Trophoblast cell (in vitro differentiated cells and primary cell): Measurements from ENCODE around the gene SRP72.
"Not testable (repeated sequence)": the region's sequence is repeated elsewhere in the genome, so short reads cannot be mapped to it uniquely, and the experiment has no call there.

Experiments used
- DNase-seq, 2 donors: peaks; one replicate each; pipeline ENCODE4 v3.0.0-alpha.2; 2016
- H2AFZ ChIP-seq: 2 replicates; pipeline ENCODE4 v1.6.1; 2013; ENCODE audit warnings: low read length, moderate library complexity, mild to moderate bottlenecking; ENCODE audit not compliant: insufficient read depth, poor library complexity
- H2AK5ac ChIP-seq: 2 replicates; pipeline ENCODE4 v1.6.1; 2013; ENCODE audit warnings: mild to moderate bottlenecking, low read length
- H2BK120ac ChIP-seq: 2 replicates; pipeline ENCODE4 v1.6.1; 2013; ENCODE audit warnings: low read length, mild to moderate bottlenecking, moderate library complexity; ENCODE audit not compliant: insufficient read depth, poor library complexity
- H2BK12ac ChIP-seq: 2 replicates; pipeline ENCODE4 v1.6.1; 2013; ENCODE audit warnings: mild to moderate bottlenecking, low read length, moderate library complexity
- H2BK5ac ChIP-seq: 2 replicates; pipeline ENCODE4 v1.6.1; 2013; ENCODE audit warnings: low read length, low read depth, moderate library complexity, mild to moderate bottlenecking; ENCODE audit not compliant: poor library complexity
- H3K14ac ChIP-seq: 2 replicates; pipeline ENCODE4 v1.6.1; 2013; ENCODE audit warnings: mild to moderate bottlenecking, low read length
- H3K18ac ChIP-seq: 2 replicates; pipeline ENCODE4 v1.6.1; 2013; ENCODE audit warnings: mild to moderate bottlenecking, low read length
- H3K23ac ChIP-seq: 2 replicates; pipeline ENCODE4 v1.6.1; 2013; ENCODE audit warnings: low read length
- H3K27ac ChIP-seq: 2 replicates; pipeline ENCODE4 v1.5.1; 2013; ENCODE audit warnings: low read depth, mild to moderate bottlenecking, inconsistent platforms, low read length, moderate library complexity
- H3K27me3 ChIP-seq: 2 replicates; pipeline ENCODE4 v1.6.1; 2013; ENCODE audit warnings: inconsistent platforms, mild to moderate bottlenecking, low read length, moderate library complexity; ENCODE audit not compliant: insufficient read depth
- H3K36me3 ChIP-seq, 2 experiments: 1 replicate in 1 of 2; 2 replicates in 1 of 2; pipeline ENCODE4 v1.6.1; 2013; ENCODE audit warnings: low read length in 2 of 2, mild to moderate bottlenecking in 2 of 2, moderate library complexity in 1 of 2; ENCODE audit not compliant: insufficient read depth in 2 of 2, control insufficient read depth in 1 of 2
- H3K4ac ChIP-seq: 2 replicates; pipeline ENCODE4 v1.6.1; 2013; ENCODE audit warnings: low read depth, mild to moderate bottlenecking, low read length, moderate library complexity
- H3K4me1 ChIP-seq, 2 experiments: 1 replicate in 1 of 2; 2 replicates in 1 of 2; pipeline ENCODE4 v1.6.1; 2013; ENCODE audit warnings: low read length in 2 of 2, mild to moderate bottlenecking in 2 of 2, moderate library complexity in 1 of 2; ENCODE audit not compliant: insufficient read depth in 2 of 2, control insufficient read depth in 1 of 2
- H3K4me2 ChIP-seq: 2 replicates; pipeline ENCODE4 v1.6.1; 2013; ENCODE audit warnings: inconsistent platforms, mild to moderate bottlenecking, low read length, moderate library complexity
- H3K4me3 ChIP-seq: 2 replicates; pipeline ENCODE4 v1.5.1; 2013; ENCODE audit warnings: mild to moderate bottlenecking, low read depth, low read length, inconsistent platforms
- H3K79me1 ChIP-seq: one replicate; pipeline ENCODE4 v1.6.1; 2013; ENCODE audit warnings: low read length
- H3K79me2 ChIP-seq: 2 replicates; pipeline ENCODE4 v1.6.1; 2013; ENCODE audit warnings: low read length, mild to moderate bottlenecking; ENCODE audit not compliant: control insufficient read depth, insufficient read depth, poor library complexity
- H3K9ac ChIP-seq: 2 replicates; pipeline ENCODE4 v1.6.1; 2013; ENCODE audit warnings: mild to moderate bottlenecking, low read length
- H3K9me3 ChIP-seq: 2 replicates; pipeline ENCODE4 v1.6.1; 2013; ENCODE audit warnings: low read depth, mild to moderate bottlenecking, control low read depth, inconsistent platforms, low read length; ENCODE audit not compliant: insufficient read depth
- H4K12ac ChIP-seq: 2 replicates; pipeline ENCODE4 v1.6.1; 2013; ENCODE audit warnings: low read depth, mild to moderate bottlenecking, low read length, moderate library complexity
- H4K8ac ChIP-seq: 2 replicates; pipeline ENCODE4 v1.6.1; 2013; ENCODE audit warnings: low read depth, mild to moderate bottlenecking, low read length, moderate library complexity
- H4K91ac ChIP-seq: one replicate; pipeline ENCODE4 v1.6.1; 2013; ENCODE audit warnings: low read depth, mild to moderate bottlenecking, low read length, moderate library complexity
- WGBS: extraction: QIAGEN DNeasy Blood & Tissue Kit; methylation state at CpG from one replicate; pipeline ENCODE4 v1.1.7; 2013; ENCODE audit warnings: missing lambda C conversion rate; ENCODE audit not compliant: insufficient read length, insufficient coverage; ENCODE audit errors: extremely low coverage; 5-methylcytosine and 5-hydroxymethylcytosine counted together

SRP72 gene

DNA sequence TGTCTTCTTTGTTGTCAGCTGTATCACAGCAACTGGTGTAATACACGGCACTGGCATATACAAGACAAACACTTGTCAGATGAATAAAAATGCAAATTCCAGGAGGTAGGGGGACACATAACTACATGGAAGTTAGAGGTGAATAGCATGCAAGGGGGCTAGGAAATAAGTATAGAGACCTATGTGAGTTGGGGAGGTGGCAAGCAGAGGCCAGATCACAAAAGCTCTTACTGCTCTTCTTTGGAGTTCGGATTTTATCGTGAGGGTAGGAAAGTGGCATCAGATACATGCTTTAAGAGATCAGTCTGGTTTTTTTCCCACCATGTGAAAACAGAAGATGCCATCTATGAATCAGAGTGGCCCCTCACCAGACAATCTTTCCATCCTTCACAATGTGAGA, 2.8 kb upstream of the SRP72 start:
- WGBS = no CpG with 5 or more reads among the region's 3 CpGs
- H4K8ac ChIP-seq = no peak overlapping the region
- H2AK5ac ChIP-seq = no peak overlapping the region
- H3K79me2 ChIP-seq = peaks cover 4% of the 10 kb centered on the region
- DNase-seq = no peak
- no peak overlapping the region for H2AFZ ChIP-seq
- no peaks in the 10 kb centered on the region for H3K27me3 ChIP-seq
- no peaks in the 10 kb centered on the region for H3K9me3 ChIP-seq
- no peak overlapping the region for H4K91ac ChIP-seq
- H3K18ac ChIP-seq = no peak overlapping the region
- peaks cover 8% of the 10 kb centered on the region for H3K79me1 ChIP-seq
- no peak overlapping the region for H2BK5ac ChIP-seq
- no peak overlapping the region for H3K9ac ChIP-seq
- H3K14ac ChIP-seq = no peak overlapping the region
- H3K4me3 ChIP-seq = no peak overlapping the region
- H2BK12ac ChIP-seq = no peak overlapping the region
- H4K12ac ChIP-seq = no peak overlapping the region
- H3K4me1 ChIP-seq = peaks cover 4 to 9% of the 10 kb centered on the region in 2 experiments
- no peak overlapping the region for H3K27ac ChIP-seq
- H2BK120ac ChIP-seq = no peak overlapping the region
- no peak overlapping the region for H3K23ac ChIP-seq
- H3K4ac ChIP-seq = no peak overlapping the region
- no peak overlapping the region for H3K4me2 ChIP-seq
- H3K36me3 ChIP-seq = peaks cover 13 to 17% of the 10 kb centered on the region in 2 experiments

GRCh38 chr4:56465599-56466295, 1.7 kb upstream of the SRP72 start:
- peak; percentile 13 to 50 for DNase-seq
- no CpG with 5 or more reads among the region's 10 CpGs for WGBS

DNA sequence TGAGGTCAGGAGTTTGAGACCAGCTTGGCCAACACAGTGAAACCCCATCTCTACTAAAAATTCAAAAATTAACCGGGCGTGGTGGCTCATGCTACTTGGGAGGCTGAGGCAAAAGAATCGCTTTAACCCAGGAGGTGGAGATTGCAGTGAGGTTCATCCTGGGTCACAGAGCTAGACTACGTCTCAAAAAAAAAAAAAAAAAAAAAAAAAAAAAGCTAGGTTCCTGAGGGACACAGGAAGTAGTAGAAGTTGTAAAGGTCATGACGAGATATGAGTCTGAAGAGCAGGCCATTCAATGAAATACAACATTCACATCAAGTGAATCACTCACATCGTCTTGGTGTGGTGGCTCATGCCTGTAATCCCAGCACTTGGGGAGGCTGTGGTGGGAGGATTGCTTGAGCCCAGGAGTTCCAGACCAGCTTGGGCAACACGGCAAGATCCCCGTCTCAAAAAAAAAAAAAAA, 1.1 kb upstream of the SRP72 start:
- not testable (repeated sequence) for H2AFZ ChIP-seq, H3K9me3 ChIP-seq, H4K91ac ChIP-seq, H4K8ac ChIP-seq, H3K79me2 ChIP-seq, H3K27ac ChIP-seq, H2AK5ac ChIP-seq, H3K18ac ChIP-seq, H2BK120ac ChIP-seq, H3K27me3 ChIP-seq, H2BK12ac ChIP-seq, H3K4ac ChIP-seq, H4K12ac ChIP-seq, H2BK5ac ChIP-seq, H3K79me1 ChIP-seq, H3K4me3 ChIP-seq, H3K4me1 ChIP-seq, H3K14ac ChIP-seq, H3K9ac ChIP-seq, H3K23ac ChIP-seq
- peak overlapping the region; percentile 78 for H3K4me2 ChIP-seq
- no CpG with 5 or more reads among the region's 8 CpGs for WGBS
- peak; percentile 60 to 81 for DNase-seq
- H3K36me3 ChIP-seq = peaks cover 7 to 12% of the 10 kb centered on the region in 2 experiments

More at GRCh38 chr4:56465599-56466295, 1.7 kb upstream of the SRP72 start:
- no peak overlapping the region for H2BK120ac ChIP-seq
- no peak overlapping the region for H3K9ac ChIP-seq
- no peak overlapping the region for H4K12ac ChIP-seq
- peaks cover 9 to 12% of the 10 kb centered on the region in 2 experiments for H3K36me3 ChIP-seq
- H3K4me2 ChIP-seq = peak overlapping the region; percentile 78
- H4K91ac ChIP-seq = no peak overlapping the region
- H3K18ac ChIP-seq = no peak overlapping the region
- no peaks in the 10 kb centered on the region for H3K27me3 ChIP-seq
- no peak overlapping the region for H3K14ac ChIP-seq
- H2BK5ac ChIP-seq = no peak overlapping the region
- H3K23ac ChIP-seq = no peak overlapping the region
- peaks cover 8% of the 10 kb centered on the region for H3K79me1 ChIP-seq
- no peak overlapping the region for H3K27ac ChIP-seq
- no peak overlapping the region for H2AK5ac ChIP-seq
- H4K8ac ChIP-seq = no peak overlapping the region
- peaks cover 4 to 9% of the 10 kb centered on the region in 2 experiments for H3K4me1 ChIP-seq
- peaks cover 4% of the 10 kb centered on the region for H3K79me2 ChIP-seq
- peak overlapping the region; percentile 52 for H3K4ac ChIP-seq
- H2AFZ ChIP-seq = no peak overlapping the region
- no peak overlapping the region for H3K4me3 ChIP-seq
- no peaks in the 10 kb centered on the region for H3K9me3 ChIP-seq
- no peak overlapping the region for H2BK12ac ChIP-seq

DNA sequence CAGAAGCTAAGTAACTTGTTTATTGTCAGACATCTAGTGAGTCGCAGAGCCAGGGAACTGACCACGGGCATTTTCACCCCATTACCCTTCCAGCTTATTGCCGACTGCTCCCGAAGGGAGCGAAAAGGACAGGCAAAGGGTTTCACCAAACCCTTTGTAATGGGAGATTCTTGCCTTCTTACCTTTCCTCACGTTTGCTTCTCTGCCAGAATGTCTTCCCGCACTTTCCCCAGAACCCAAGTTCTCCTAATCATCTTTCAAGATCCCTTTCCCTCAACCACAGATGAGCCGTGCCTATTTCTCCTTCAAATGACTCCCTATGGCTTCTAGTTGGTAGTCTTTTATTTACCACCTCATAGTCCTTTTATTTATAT, 520 bp upstream of the SRP72 start:
- peaks cover 8 to 9% of the 10 kb centered on the region in 2 experiments for H3K36me3 ChIP-seq
- WGBS = no CpG with 5 or more reads among the region's 8 CpGs
- H2BK12ac ChIP-seq = no peak overlapping the region
- no peak overlapping the region for H2AK5ac ChIP-seq
- H2BK5ac ChIP-seq = peak overlapping the region; percentile 29
- H3K4ac ChIP-seq = peak overlapping the region; percentile 37
- peak overlapping the region; percentile 39 for H4K12ac ChIP-seq
- H3K18ac ChIP-seq = peak overlapping the region; percentile 74
- H4K91ac ChIP-seq = peak overlapping the region; percentile 48
- no peaks in the 10 kb centered on the region for H3K9me3 ChIP-seq
- peaks cover 8% of the 10 kb centered on the region for H3K79me1 ChIP-seq
- peaks cover 4% of the 10 kb centered on the region for H3K79me2 ChIP-seq
- peak overlapping the region; percentile 77 for H4K8ac ChIP-seq
- H3K4me2 ChIP-seq = peak overlapping the region; percentile 78
- H3K4me3 ChIP-seq = peak overlapping the region; percentile 85
- peak overlapping the region; percentile 88 for H3K27ac ChIP-seq
- H3K4me1 ChIP-seq = peaks cover 4 to 9% of the 10 kb centered on the region in 2 experiments
- peak overlapping the region; percentile 72 for H2BK120ac ChIP-seq
- H2AFZ ChIP-seq = no peak overlapping the region
- peak overlapping the region; percentile 74 for H3K14ac ChIP-seq
- peak overlapping the region; percentile 85 for H3K9ac ChIP-seq
- no peaks in the 10 kb centered on the region for H3K27me3 ChIP-seq
- peak in 1 of 2 donors; percentile 43 for DNase-seq
- H3K23ac ChIP-seq = no peak overlapping the region
